OCI-LY7 (cell line): Measurements from ENCODE around the gene HNRNPK. TPM values are rescaled to one million over a fixed set of nuclear protein-coding genes. Genes with fewer than 3 reads are reported as not detected.

ENCODE experiments used
- BruUV-seq: library from RNA; stranded (reverse); fragments of 400-500 nt; replicated peaks from 2 replicates; lab custom pipeline; 2021; lab: Mats Ljungman, UMichigan
- CTCF ChIA-PET: fragments of 300-600 bp; sonication (Branson Sonifier 250); formaldehyde crosslinking; loops from one replicate; lab custom pipeline; 2022; ENCODE audit warnings: antibody characterized with exemption; ENCODE audit not compliant: unreplicated experiment; lab: Charles Lee
- POLR2A ChIA-PET: fragments of 300-600 bp; sonication (Branson Sonifier 250); formaldehyde crosslinking; loops from one replicate; lab custom pipeline; 2022; ENCODE audit warnings: antibody characterized with exemption; lab: Charles Lee
- DNase-seq: peaks from one replicate; pipeline ENCODE4 v3.0.0-alpha.2; 2015; ENCODE audit warnings: low spot score
- H2AFZ ChIP-seq: fragments of 200-600 bp; sonication (generic), shearing (Covaris generic); 2 replicates; pipeline ENCODE4 v1.6.1; 2014; ENCODE audit warnings: mild to moderate bottlenecking, antibody characterized with exemption, low read length, moderate library complexity
- H3K27ac ChIP-seq: fragments of 200-600 bp; sonication (generic); 2 replicates; pipeline ENCODE4 v1.5.1; 2014; ENCODE audit warnings: mixed run types, low read depth, mild to moderate bottlenecking, moderate library complexity, low read length, inconsistent platforms; ENCODE audit not compliant: poor library complexity, severe bottlenecking
- H3K36me3 ChIP-seq: fragments of 200-600 bp; sonication (generic); 2 replicates; pipeline ENCODE4 v1.6.1; 2014; ENCODE audit warnings: mild to moderate bottlenecking, antibody characterized with exemption, low read length, moderate library complexity, mixed read lengths; ENCODE audit not compliant: insufficient read depth
- H3K4me1 ChIP-seq: fragments of 200-600 bp; sonication (generic); 2 replicates; pipeline ENCODE4 v1.5.1; 2014; ENCODE audit warnings: mild to moderate bottlenecking, low read length; ENCODE audit not compliant: insufficient read depth, poor library complexity, severe bottlenecking
- H3K4me2 ChIP-seq: fragments of 200-600 bp; sonication (generic); 2 replicates; pipeline ENCODE4 v1.6.1; 2014; ENCODE audit warnings: mild to moderate bottlenecking, low read length
- H3K4me3 ChIP-seq: fragments of 200-600 bp; sonication (generic); 2 replicates; pipeline ENCODE4 v1.5.1; 2014; ENCODE audit warnings: mild to moderate bottlenecking, low read depth, low read length; ENCODE audit not compliant: poor library complexity, severe bottlenecking
- H3K79me2 ChIP-seq: fragments of 200-600 bp; sonication (generic); 2 replicates; pipeline ENCODE4 v1.6.1; 2016; ENCODE audit warnings: low read depth, mild to moderate bottlenecking, low read length, moderate library complexity, mixed read lengths; ENCODE audit not compliant: insufficient read depth
- H3K9me2 ChIP-seq: fragments of 200-600 bp; sonication (generic); 2 replicates; pipeline ENCODE4 v1.6.1; 2016; ENCODE audit warnings: mild to moderate bottlenecking, low read length, mixed read lengths; ENCODE audit not compliant: insufficient read depth
- H3K9me3 ChIP-seq: fragments of 200-600 bp; sonication (generic); 2 replicates; pipeline ENCODE4 v1.6.1; 2014; ENCODE audit warnings: mild to moderate bottlenecking, mixed run types, low read length, mixed read lengths
- H4K20me1 ChIP-seq: fragments of 200-600 bp; sonication (generic); 2 replicates; pipeline ENCODE4 v1.6.1; 2014; ENCODE audit warnings: mild to moderate bottlenecking, antibody characterized with exemption, low read length, moderate library complexity, mixed read lengths; ENCODE audit not compliant: insufficient read depth
- CTCF ChIP-seq: fragments of 200-600 bp; sonication (generic); conservative IDR thresholded peaks from 2 replicates; pipeline ENCODE4 v1.5.1; 2014; ENCODE audit warnings: mild to moderate bottlenecking, antibody characterized with exemption, low read length, moderate library complexity, mixed read lengths
- EZH2phosphoT487 ChIP-seq: fragments of 200-600 bp; sonication (generic); IDR thresholded peaks from 2 replicates; pipeline ENCODE4 v1.6.1; 2018; ENCODE audit warnings: low read depth, borderline replicate concordance, mild to moderate bottlenecking, mixed run types, antibody characterized with exemption, low read length, moderate library complexity, mixed read lengths
- intact Hi-C: fragments of 100-400 bp; cut with micrococcal nuclease; formaldehyde crosslinking; loops from one replicate; pipeline ENCODE4 v1.10.0; 2022; ENCODE audit not compliant: unreplicated experiment
- total RNA-seq, 2 experiments: library from RNA; depleted of rRNA in 1 of 2; stranded (reverse); fragments of >200 nt in 1 of 2; shearing (Covaris generic) in 1 of 2; gene quantifications; 2 replicates each; pipeline ENCODE4 v1.2.3, GENCODE V29; 2014 to 2022

Gene HNRNPK
- total RNA-seq, 2 experiments from 2014 or later, result 592 to 768 TPM

GRCh38 chr9:83978992-83979811 lies 813 bp downstream of the HNRNPK start:
- Histone ChIP-seq H3K4me2 (peak overlapping the region; percentile 88), H3K79me2 (peaks cover 94% of the 10 kb centered on the region), H4K20me1 (peaks cover 58% of the 10 kb centered on the region), H3K36me3 (peaks cover 58% of the 10 kb centered on the region), H3K4me3 (peak overlapping the region; percentile 82), H3K9me2 (no peaks in the 10 kb centered on the region), H3K4me1 (peaks cover 26% of the 10 kb centered on the region), H3K9me3 (no peaks in the 10 kb centered on the region), H3K27ac (peak overlapping the region; percentile 88), H2AFZ (no peak overlapping the region)
- intact Hi-C loops, result no loop called here
- DNase-seq, result peak; percentile 91
- BruUV-seq, result no TSS peak
- ChIA-PET POLR2A (interaction anchor here (0.9 to 1.6 kb wide), 8 partner anchors 12 to 279 kb away, joined by 3 to 7 read pairs (median 4); no protein-coding TSS in a partner anchor), CTCF (interaction anchor here (0.6 kb wide), 1 partner anchor 27 kb away, joined by 3 read pairs; no protein-coding TSS in a partner anchor)
- no peak for TF ChIP-seq CTCF
- TF ChIP-seq EZH2phosphoT487, result no peak

GRCh38 chr9:83977196-83977595 lies 2.8 kb downstream of the HNRNPK start:
- peak overlapping the region; percentile 88 for H3K4me2 ChIP-seq
- H3K36me3 ChIP-seq, result peaks cover 78% of the 10 kb centered on the region
- POLR2A ChIA-PET, result interaction anchor here (0.8 kb wide), 1 partner anchor 14 kb away, joined by 4 read pairs; no protein-coding TSS in a partner anchor
- H3K9me3 ChIP-seq, result no peaks in the 10 kb centered on the region
- no peak for TF ChIP-seq EZH2phosphoT487
- no peak for TF ChIP-seq CTCF
- no peak overlapping the region for H3K27ac ChIP-seq
- H2AFZ ChIP-seq, result no peak overlapping the region
- H4K20me1 ChIP-seq, result peaks cover 67% of the 10 kb centered on the region
- H3K4me1 ChIP-seq, result peaks cover 19% of the 10 kb centered on the region
- peaks cover 94% of the 10 kb centered on the region for H3K79me2 ChIP-seq
- CTCF ChIA-PET, result no interaction called here
- no TSS peak for BruUV-seq
- no peaks in the 10 kb centered on the region for H3K9me2 ChIP-seq
- no peak for DNase-seq
- intact Hi-C loops, result no loop called here
- H3K4me3 ChIP-seq, result peak overlapping the region; percentile 82

GRCh38 chr9:83976372-83976771 lies 3.6 kb downstream of the HNRNPK start:
- intact Hi-C loops, result no loop called here
- no peak overlapping the region for H3K4me2 ChIP-seq
- ChIA-PET CTCF (no interaction called here), POLR2A (interaction anchor here (0.8 to 1.5 kb wide), 2 partner anchors 13 to 18 kb away, joined by 3 to 4 read pairs; no protein-coding TSS in a partner anchor)
- H3K4me3 ChIP-seq, result no peak overlapping the region
- no peak overlapping the region for H3K27ac ChIP-seq
- H4K20me1 ChIP-seq, result peaks cover 72% of the 10 kb centered on the region
- no peaks in the 10 kb centered on the region for H3K9me3 ChIP-seq
- H3K4me1 ChIP-seq, result peaks cover 19% of the 10 kb centered on the region
- H3K9me2 ChIP-seq, result no peaks in the 10 kb centered on the region
- H3K79me2 ChIP-seq, result peaks cover 94% of the 10 kb centered on the region
- DNase-seq, result no peak
- no peak overlapping the region for H2AFZ ChIP-seq
- H3K36me3 ChIP-seq, result peaks cover 86% of the 10 kb centered on the region
- no TSS peak for BruUV-seq
- TF ChIP-seq EZH2phosphoT487 (no peak), CTCF (no peak)
